ENCODE results near the gene CDH23. TPM values are rescaled to one million over a fixed set of nuclear protein-coding genes. Genes with fewer than 3 reads are reported as not detected.
A peak's percentile ranks its signal among the peaks of the same experiment; 100 is the strongest.

The CDH23 gene
- total and polyA plus RNA-seq, 8 donors = 1.8 to 22.8 (median 3.0) TPM

- peaks cover 0 to 46% of the 10 kb centered on the region in 2 donors for H3K36me3 ChIP-seq
- ATAC-seq (no peak), DNase-seq (no peak)
- H3K4me3 ChIP-seq = peak overlapping the region in 1 of 2 donors; percentile 2
- intact Hi-C loops (cut with DNase I) = no loop called here
- TF ChIP-seq, protein P1, sequence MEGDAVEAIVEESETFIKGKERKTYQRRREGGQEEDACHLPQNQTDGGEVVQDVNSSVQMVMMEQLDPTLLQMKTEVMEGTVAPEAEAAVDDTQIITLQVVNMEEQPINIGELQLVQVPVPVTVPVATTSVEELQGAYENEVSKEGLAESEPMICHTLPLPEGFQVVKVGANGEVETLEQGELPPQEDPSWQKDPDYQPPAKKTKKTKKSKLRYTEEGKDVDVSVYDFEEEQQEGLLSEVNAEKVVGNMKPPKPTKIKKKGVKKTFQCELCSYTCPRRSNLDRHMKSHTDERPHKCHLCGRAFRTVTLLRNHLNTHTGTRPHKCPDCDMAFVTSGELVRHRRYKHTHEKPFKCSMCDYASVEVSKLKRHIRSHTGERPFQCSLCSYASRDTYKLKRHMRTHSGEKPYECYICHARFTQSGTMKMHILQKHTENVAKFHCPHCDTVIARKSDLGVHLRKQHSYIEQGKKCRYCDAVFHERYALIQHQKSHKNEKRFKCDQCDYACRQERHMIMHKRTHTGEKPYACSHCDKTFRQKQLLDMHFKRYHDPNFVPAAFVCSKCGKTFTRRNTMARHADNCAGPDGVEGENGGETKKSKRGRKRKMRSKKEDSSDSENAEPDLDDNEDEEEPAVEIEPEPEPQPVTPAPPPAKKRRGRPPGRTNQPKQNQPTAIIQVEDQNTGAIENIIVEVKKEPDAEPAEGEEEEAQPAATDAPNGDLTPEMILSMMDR (IDR thresholded peaks at IDR 0.05) = no peak
- H3K9me3 ChIP-seq = no peaks in the 10 kb centered on the region
- H3K27ac ChIP-seq = peak overlapping the region; percentile 71 to 94
- H3K4me1 ChIP-seq = peaks cover 39 to 97% of the 10 kb centered on the region in 2 donors
- no peaks in the 10 kb centered on the region for H3K27me3 ChIP-seq
Measured at GRCh38 chr10:71749396-71749795, 352.7 kb downstream of the CDH23 start.

DNA sequence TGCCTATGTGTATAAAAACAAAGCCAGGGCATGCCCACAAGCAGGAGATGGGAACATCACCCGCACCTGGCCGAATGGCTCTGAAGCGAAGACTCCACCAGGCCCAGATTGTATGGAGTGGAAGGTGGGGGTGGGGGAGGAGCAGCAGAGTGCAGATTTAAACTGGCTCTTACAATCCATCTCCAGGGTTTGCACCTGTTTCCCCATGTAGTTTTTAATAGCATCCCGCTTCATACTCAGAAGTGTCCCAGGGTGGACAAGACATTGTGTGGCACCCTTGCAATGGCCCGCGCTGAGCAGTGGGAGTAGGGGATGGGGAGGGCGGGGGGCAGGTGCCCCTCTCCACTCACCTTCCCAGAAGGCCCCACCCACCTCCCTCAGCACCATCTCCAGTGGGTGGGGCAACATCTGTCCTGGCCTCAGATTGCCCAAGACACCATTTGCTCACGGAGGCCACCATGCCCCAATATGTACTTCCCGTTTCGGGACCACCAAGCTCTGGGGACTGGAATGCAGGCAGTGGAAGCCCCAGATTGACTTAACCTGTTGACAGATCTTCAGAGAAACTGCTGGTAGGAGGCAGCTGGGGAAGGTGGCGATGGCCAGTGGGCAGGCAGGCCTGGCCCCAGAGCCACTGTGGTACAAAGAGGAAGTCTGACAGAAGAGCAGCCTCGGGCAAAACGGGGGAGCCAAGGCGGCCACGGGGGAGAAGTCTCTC is 353.6 kb downstream of the CDH23 start:
- peaks cover 0 to 53% of the 10 kb centered on the region in 2 donors for H3K36me3 ChIP-seq
- H3K9me3 ChIP-seq = no peaks in the 10 kb centered on the region
- H3K4me1 ChIP-seq = peaks cover 39 to 99% of the 10 kb centered on the region in 2 donors
- no peaks in the 10 kb centered on the region for H3K27me3 ChIP-seq
- TF ChIP-seq, protein P1 (IDR thresholded peaks at IDR 0.05) = no peak
- DNase-seq (peak in 1 of 4 donors; percentile 89), ATAC-seq (no peak)
- intact Hi-C loops (cut with DNase I) = no loop called here
- H3K27ac ChIP-seq = peak overlapping the region; percentile 2 to 94
- peak overlapping the region in 1 of 2 donors; percentile 14 for H3K4me3 ChIP-seq

DNA sequence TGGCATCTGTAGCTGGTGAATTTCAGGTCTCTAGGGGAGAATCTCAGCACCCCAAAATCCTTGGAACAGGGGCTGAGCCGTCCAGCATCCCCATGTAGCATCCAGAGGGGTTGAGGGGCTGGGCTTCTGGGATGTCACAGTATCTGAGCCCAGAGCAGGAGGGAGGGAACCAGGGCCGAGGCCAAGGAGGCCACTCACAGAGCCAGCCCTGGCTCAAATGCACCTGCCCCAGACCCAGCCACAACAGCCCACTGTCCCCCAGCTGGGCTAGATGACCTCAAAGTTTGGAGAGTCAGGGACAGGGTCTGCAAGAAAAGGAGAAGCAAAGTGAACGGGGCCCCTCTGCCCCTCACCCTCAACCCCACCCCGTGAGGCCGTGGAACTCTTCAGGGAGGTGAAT is 354.3 kb downstream of the CDH23 start:
- ATAC-seq = no peak
- no peak overlapping the region for H3K4me3 ChIP-seq
- no peaks in the 10 kb centered on the region for H3K9me3 ChIP-seq
- no peaks in the 10 kb centered on the region for H3K27me3 ChIP-seq
- TF ChIP-seq, protein P1 (IDR thresholded peaks at IDR 0.05) = no peak
- no peak for DNase-seq
- H3K36me3 ChIP-seq = peaks cover 0 to 54% of the 10 kb centered on the region in 2 donors
- intact Hi-C loops (cut with DNase I) = no loop called here
- peak overlapping the region; percentile 2 to 94 for H3K27ac ChIP-seq
- H3K4me1 ChIP-seq = peaks cover 35 to 99% of the 10 kb centered on the region in 2 donors

GRCh38 chr10:71751515-71752224 is 354.9 kb downstream of the CDH23 start:
- Histone ChIP-seq H3K4me1 (peaks cover 33 to 99% of the 10 kb centered on the region in 2 donors), H3K27me3 (no peaks in the 10 kb centered on the region), H3K4me3 (no peak overlapping the region), H3K36me3 (peaks cover 0 to 54% of the 10 kb centered on the region in 2 donors), H3K9me3 (no peaks in the 10 kb centered on the region), H3K27ac (peak overlapping the region in 1 of 2 donors; percentile 94)
- ATAC-seq (no peak), DNase-seq (no peak)
- TF ChIP-seq, protein P1 (IDR thresholded peaks at IDR 0.05) = no peak
- intact Hi-C loops (cut with DNase I) = no loop called here
